HT-29 (cell line): ENCODE results near the gene SYNPO. TPM values are rescaled to one million over a fixed set of nuclear protein-coding genes. Genes with fewer than 3 reads are reported as not detected.

ENCODE experiments used
- DNase-seq: peaks from one replicate; pipeline ENCODE4 v3.0.0-alpha.2; 2015; ENCODE audit warnings: low spot score
- total RNA-seq: library from RNA; depleted of rRNA; stranded (reverse); fragments of >200 nt; shearing (Covaris generic); gene quantifications from 2 replicates; pipeline ENCODE4 v1.2.3, GENCODE V29; 2014

The SYNPO gene
- total RNA-seq, 1 experiment from 2014 or later, result 0.56 TPM

DNA sequence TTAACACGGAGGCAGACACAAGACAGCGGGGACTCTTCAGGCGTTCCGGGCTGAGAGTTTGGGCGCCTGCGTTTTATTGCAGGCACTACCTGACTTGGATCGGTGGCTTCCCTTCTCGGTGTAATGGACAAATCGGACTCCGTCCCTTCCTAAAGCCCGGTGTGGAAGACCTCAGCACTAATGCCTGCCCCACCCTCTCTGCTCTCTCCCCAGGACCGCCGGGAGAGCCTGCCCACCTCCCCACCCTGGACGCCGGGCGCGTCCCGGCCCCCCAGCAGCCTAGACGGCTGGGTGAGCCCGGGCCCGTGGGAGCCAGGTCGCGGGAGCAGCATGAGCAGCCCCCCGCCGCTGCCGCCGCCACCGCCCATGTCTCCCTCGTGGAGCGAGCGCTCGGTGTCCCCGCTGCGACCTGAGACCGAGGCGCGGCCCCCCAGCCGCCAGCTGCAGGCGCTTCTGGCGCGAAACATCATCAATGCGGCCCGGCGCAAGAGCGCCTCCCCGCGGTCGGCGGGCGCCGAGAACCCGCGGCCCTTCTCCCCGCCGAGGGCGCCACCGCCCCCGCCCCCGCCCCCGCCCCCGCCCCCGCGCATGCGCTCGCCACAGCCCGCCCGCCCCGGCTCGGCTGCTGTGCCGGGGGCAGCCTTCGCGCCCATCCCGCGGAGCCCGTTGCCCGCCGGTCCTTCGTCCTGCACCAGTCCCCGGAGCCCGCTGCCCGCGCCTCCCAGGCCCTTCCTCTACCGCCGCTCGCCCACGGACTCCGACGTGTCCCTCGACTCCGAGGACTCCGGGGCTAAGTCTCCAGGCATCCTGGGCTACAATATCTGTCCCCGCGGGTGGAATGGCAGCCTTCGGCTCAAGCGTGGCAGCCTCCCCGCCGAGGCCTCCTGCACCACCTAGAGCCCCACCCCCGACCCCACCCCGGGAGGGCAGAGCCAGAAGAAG, 16.0 kb downstream of the SYNPO start:
- DNase-seq, result peak; percentile 58

DNA sequence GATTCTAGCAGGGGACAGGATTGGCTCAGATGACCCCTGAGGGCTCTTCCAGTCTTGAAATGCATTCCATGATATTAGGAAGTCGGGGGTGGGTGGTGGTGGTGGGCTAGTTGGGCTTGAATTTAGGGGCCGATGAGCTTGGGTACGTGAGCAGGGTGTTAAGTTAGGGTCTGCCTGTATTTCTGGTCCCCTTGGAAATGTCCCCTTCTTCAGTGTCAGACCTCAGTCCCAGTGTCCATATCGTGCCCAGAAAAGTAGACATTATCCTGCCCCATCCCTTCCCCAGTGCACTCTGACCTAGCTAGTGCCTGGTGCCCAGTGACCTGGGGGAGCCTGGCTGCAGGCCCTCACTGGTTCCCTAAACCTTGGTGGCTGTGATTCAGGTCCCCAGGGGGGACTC, 17.7 kb downstream of the SYNPO start:
- no peak for DNase-seq

DNA sequence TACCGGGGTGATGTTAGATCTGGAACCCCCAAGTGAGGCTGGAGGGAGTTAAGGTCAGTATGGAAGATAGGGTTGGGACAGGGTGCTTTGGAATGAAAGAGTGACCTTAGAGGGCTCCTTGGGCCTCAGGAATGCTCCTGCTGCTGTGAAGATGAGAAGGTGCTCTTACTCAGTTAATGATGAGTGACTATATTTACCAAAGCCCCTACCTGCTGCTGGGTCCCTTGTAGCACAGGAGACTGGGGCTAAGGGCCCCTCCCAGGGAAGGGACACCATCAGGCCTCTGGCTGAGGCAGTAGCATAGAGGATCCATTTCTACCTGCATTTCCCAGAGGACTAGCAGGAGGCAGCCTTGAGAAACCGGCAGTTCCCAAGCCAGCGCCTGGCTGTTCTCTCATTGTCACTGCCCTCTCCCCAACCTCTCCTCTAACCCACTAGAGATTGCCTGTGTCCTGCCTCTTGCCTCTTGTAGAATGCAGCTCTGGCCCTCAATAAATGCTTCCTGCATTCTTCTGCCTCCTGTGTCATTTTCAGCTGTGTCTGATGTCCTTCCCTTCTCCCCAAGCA, 18.3 kb downstream of the SYNPO start:
- no peak for DNase-seq

DNA sequence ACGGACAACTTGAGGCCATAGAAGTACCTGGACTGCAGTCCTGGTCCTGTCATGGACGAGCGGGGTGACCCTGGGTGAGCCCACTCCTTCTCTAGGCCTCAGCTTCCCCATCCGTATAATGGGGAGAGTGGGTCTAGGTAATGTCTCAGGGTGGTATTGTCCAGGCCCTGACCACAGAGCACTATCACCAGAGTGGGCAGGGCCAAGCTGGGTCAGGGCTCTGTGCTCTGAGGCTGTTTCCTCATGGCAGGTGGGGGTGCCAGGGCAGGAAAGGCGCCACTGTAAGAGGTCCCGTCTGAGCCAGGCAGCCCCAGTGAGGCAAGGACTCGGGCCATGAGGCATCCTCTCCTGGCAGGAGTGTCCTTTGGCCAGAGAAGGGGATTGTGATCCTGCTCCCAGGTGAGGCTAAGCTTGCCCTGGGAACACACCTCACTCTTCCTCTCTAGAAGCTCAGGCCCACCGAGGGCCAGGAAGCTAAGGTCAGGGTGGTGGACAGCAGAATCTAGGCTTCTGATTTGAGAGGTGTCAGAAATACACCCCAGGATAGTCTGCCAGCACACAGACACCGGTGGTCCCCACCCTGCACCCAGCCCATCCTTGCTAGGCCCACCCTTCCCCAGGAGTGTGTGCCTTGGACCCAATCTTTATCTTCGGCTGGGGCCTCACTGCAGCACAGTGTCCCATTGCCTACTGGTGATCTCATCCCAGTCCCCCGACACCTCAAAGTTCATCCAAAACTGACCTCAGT, 19.1 kb downstream of the SYNPO start:
- DNase-seq, result no peak

DNA sequence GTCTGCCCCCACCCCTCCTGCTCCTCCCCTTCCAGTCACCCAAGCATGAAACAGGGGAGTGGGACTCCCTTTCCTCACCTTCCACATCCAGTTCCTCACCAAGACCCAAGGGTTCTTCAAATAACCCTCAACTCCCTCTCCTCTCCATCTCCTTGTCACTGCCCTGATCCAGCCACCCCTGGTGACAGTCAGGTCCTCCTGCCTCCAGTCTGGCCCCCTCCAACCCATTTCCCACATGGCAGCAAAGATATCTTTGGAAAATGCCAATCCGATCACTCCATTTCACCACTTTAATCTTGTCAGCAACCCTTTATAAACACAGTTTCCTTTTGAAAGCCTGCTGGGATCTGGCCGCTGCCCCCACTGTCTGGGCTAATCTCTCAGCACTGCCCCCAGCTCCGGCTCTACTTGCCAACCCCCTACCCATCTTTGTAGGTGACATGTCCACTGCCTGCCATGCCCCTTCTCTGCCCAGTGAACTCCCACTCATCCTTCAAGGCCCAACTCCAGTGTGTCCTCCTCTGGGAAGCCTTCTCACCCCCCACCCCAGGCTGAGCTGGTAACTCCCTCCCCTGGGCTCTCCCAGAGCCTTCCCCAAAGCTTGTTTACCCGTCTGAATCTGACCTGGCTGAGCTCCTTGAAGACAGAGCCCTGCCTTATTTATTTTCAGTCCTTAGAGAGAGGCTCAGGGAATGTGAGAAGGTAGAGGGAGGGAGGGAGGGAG, 19.8 kb downstream of the SYNPO start:
- DNase-seq, result no peak

DNA sequence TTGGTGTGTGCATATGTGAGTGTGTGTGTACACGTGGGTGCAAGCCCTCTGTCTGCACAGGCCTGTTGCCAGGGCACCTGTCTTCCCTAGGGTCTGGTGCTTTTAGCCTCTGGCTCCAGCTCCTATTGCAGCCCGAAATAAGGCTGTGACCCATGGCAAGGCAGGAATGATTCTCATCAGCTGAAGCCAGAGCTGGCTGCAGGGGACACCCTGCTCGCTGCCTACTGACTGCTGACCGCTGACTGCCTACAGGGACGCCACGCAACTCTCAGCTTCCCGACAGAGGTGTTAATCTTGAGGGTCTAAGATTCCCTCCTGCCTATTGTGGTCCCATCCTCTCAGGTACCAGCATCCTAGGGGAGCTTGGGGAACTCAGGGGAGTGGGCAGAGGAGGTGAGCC, 20.6 kb downstream of the SYNPO start, which contains the start of gene MYOZ3:
TSS of gene MYOZ3 (plus strand) at position 166 of the 400 bp plus-strand sequence. CDS start 1,691 bp downstream, outside the sequence.
- no peak for DNase-seq

DNA sequence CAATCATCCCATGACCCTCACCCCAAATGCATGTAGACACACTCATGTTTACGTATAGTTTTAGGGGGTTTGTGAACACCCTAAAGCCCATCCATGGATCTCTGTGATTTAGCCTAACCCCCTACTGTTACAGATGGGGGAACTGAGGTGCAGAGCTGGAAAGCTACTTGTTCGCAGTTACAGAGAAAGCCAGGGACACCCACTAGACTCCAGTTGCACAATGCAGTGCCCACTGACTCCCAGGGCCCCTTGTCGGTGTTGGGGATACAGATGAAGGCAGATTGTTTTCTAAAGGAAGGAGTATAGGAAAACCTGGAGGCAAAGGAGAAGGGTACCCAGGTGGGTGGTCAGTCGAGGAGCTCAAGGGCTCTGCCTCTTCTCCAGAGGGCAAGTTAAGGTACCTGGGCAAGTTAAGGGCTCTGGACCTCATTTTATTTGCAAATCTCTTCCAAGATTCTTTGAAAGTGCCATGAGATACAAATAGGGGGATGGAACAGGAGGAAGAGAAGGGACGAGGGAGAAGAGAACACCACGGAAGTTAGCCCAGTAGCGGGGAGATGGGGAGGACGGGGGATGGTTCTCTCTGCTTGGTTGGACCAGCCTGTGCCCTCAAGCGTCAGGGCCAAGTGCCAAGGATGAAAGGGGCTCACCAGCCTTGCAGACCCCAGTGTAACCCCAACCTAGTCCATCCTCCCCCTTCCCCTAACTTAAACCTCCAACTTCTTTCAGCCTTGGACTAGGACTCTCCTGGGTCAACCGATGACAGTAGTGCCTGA, 21.5 kb downstream of the SYNPO start:
- no peak for DNase-seq

DNA sequence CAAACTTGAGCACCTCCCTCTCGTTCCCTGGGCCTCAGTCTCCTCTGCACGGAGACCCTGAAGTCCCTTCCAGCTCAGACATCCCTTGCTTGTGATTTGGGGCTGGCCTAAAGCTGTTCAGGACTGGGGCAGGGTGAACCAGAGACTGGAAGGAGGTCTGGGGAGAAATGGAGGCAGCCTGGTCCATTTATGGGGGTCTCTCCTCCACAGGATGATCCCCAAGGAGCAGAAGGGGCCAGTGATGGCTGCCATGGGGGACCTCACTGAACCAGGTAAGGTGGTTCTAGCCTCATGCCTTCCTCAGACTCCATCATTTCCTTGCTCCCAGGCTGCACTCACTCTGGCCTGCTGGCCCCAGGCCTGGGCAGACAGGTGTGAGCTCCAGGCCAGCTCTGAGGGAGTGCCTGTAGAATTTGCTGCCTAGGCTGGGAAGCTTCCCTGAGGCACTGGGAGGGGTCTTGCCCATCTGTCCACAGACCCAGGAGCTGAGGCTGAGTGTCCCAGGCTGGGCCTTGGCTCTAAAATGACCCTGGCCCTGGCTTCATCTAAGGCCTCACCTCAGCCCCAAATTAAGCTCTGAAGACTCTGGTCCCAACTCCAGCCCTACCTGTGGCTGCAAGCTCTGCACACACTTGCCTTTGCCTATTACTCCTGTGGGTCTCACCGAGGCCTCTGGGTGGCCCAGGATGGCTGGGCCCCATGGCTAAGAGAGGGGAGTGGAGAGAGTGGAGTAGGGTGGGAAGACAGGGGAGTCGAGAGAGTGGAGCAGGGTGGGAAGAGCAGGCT, 22.5 kb downstream of the SYNPO start:
- no peak for DNase-seq

DNA sequence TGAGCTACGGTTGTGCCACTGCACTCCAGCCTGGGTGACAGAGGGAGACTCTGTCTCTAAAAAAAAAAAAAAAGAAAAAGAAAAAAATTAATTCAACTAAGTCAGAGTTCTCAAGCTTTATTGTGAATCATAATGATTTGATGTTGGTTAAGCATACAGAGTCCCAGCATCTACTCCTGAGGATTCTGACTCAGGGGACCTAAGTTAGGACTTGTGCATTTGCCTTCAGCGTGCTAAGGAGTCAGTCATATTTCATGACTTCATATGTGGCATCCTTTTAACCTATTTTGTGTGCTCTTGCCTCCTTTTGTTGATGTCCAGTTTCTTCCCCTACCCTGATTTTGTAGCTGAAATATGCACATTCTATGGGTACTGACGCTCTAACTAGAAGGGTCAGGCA, 23.5 kb downstream of the SYNPO start:
- no peak for DNase-seq

DNA sequence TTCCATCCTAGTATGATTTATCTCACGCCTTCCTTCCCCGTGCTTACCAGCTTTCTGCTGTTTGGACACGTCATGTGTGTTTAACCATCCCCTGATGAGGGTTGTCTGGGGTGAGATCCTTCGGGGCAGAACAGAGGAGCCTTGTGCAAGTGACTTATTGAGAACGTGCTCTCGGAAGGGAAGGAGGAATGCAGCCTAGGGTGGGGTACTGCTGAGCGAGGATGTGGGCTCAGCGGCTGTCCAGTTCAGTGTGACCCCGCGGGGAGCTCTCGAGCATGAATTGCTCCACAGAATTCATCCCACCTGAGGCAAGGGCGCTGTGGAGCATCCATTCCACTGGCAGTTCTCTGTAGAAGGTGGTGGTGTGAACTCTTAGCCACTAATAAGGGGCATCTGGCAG, 24.6 kb downstream of the SYNPO start:
- no peak for DNase-seq

DNA sequence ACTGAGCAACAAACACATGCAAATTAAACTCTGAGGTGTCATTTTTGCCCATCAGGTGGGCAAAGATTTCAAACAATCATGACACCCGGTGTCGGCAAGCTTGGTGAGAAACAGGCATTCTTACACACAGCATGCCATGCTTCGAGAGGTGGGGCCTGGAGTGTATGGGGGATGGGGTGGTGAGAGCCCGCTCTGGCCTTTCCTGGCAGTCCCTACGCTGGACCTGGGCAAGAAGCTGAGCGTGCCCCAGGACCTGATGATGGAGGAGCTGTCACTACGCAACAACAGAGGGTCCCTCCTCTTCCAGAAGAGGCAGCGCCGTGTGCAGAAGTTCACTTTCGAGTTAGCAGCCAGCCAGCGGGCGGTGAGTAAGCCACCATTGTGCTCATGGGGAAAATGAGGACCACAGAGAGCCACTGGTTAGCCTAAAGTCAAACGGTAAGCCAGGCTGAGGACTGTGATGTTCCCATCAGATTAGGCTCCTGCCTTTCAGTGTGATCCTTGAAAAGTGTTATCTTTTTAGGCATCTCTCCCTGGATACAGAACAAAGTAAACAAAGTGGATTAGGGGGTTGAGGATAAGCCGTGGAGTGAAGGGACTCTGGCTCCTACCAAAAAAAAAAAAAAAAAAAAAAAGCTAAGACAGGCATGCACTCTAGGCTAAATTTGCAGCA, 30.0 kb downstream of the SYNPO start:
- no peak for DNase-seq

DNA sequence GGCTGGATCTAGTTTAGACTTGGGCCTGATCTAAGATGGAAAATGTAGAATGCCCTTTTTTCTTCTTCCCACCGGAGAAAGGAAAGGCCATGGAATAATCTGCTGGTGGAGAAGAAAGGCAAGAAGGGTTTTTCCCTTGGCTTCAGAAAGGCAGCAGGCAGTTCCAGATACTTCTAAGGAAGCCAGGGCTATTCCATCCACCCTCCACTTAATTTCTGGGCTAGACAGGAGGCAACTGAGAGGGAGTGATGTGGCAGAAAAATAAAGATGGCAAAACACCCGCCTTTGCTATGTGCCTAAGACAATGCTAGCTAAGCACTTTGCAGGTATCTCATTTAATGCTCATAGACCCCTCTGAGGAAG, 30.5 kb downstream of the SYNPO start:
- DNase-seq, result no peak

DNA sequence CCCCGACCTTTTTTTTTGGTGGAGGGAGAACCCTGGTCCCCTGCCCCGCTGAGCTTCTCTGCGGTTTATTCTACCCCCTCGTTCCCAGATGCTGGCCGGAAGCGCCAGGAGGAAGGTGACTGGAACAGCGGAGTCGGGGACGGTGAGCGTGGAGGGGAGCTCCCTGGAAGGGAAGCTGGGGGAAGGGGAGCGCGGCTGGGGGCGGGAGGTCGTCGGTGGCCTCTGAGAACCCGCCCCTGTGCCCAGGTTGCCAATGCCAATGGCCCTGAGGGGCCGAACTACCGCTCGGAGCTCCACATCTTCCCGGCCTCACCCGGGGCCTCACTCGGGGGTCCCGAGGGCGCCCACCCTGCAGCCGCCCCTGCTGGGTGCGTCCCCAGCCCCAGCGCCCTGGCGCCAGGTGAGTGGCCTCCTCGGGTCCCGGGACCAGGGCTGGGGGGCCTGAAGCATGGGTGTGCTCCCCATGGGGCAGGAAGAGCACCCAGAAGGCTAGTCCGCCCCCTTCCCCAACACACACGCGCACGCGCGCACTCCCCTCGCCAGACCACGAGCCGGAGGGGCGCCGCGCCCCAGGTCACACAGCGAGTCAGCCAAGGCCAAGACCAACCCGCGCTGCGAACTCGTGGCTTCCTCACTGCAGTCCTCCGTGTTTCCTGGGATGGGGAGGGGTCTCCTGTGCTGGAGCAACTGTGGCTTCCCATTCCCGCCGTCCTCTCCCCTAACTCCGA, 31.2 kb downstream of the SYNPO start:
- DNase-seq, result no peak

DNA sequence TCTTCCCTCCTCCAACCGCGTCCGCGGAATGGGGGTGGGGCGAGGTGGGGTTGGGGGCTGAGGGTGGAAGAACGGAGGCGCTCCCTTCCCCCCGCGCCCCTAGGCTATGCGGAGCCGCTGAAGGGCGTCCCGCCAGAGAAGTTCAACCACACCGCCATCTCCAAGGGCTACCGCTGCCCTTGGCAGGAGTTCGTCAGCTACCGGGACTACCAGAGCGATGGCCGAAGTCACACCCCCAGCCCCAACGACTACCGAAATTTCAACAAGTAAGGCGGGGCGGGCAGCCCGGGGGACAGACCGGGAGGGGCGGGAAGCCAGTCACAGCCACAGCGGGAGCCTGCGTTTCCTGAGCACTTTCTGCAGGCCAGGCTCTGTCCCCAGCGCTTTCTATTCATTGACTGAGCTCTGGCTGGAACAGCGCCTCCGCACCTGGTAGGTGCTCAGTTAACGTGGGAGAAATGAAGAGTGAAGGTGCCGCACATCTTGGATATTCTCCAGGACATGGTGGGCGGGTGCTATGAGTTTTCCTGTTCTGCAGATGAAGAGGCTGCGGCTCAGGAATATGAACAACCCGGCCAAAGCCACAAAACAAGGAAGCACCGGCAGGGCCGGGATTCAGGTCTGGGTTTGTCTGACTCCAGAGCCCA, 31.9 kb downstream of the SYNPO start:
- peak; percentile 27 for DNase-seq

DNA sequence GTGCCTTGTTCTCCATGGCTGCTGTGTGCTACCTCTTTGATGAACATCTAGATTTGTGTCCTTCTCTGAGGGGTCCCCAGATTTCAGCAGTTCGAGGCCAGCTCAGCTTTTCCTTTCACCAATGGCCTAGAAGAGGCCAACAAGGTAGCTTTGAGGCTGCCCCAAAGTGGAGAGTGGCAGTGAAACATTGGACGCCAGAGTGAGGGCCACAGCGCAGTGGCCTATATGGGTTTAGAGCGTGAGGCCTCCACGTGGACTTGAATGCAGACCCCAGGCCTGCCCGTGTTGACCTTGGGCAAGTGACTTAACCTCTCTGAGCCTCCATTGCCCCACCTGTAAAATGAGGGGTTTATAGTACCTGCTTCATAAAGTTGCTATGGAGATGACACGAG, 32.4 kb downstream of the SYNPO start:
- DNase-seq, result no peak

DNA sequence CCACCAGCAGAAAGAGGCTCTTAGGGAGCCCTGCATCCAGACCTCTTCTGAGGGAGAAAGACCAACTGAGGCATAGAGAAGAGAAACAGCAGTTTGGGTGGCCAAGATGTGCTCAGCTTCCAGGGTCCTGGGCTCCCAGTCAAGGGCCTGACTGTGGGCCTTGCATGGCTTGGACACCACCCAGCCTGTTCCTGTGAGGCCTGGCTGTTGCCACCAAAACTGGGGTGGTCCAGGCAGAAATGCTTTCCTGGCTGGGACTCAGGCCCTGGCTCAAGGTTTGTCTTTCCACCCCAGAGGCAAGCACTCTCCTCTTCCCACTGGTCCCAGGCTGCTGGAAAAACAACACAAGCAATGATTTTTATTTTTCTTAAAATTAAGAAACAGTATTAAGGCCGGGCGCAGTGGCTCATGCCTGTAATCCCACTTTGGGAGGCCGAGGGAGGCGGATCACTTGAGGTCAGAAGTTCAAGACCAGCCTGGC, 33.9 kb downstream of the SYNPO start:
- DNase-seq, result no peak

DNA sequence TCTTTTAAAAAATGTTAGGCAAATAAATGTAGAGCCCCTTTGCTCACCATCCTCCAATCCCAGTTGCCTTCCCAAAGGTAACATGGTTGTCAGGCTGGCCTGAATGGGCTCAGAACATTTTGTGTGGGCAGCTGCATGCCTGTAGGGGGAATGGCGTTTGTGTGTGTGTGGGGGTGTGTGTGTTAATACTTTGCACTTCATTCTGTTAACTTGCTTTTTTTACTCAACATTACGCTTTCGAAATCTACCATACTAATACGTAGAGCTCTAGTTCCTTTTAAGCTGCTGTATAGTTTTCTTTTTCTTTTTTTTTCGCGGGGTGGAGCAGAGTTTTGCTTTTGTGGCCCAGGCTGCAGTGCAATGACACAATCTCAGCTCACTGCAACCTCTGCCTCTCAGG, 34.6 kb downstream of the SYNPO start:
- no peak for DNase-seq

DNA sequence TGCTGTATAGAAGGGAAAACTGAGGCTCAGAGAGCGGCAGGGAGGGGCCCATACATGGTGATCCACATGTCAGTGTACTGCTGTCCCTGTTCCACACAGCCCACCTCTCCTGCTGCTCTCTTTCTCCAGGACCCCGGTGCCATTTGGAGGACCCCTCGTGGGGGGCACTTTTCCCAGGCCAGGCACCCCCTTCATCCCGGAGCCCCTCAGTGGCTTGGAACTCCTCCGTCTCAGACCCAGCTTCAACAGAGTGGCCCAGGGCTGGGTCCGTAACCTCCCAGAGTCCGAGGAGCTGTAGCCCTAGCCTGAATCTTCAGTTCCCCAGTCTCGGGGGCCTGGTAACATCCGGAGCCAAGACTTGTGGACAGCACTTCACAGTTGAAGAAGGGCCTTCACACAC, 36.1 kb downstream of the SYNPO start:
- DNase-seq, result no peak
